Prostate gland (tissue), 2 donors: Measurements from ENCODE around the gene RHBDL3.

Experiments
- POLR2A ChIP-seq: fragments of 450-650 bp; IDR thresholded peaks from one replicate; pipeline ENCODE4 v1.6.1; 2016; ENCODE audit warnings: antibody characterized with exemption, mild to moderate bottlenecking
- POLR2AphosphoS5 ChIP-seq: sonication (generic); formaldehyde crosslinking; IDR thresholded peaks from one replicate; pipeline ENCODE4 v1.6.1; 2017; ENCODE audit warnings: antibody characterized with exemption
- TF ChIP-seq, protein P1 (sequence below), 4 experiments: fragments of 200-600 bp in 2 of 4; fragments of 450-650 bp in 2 of 4; sonication (generic) in 2 of 4; IDR thresholded peaks; 1 replicate in 3 of 4; 2 replicates in 1 of 4; pipeline ENCODE4 v1.5.1; 2016 to 2019; ENCODE audit warnings: antibody characterized with exemption in 4 of 4, mild to moderate bottlenecking in 2 of 4, moderate library complexity in 2 of 4

DNA sequence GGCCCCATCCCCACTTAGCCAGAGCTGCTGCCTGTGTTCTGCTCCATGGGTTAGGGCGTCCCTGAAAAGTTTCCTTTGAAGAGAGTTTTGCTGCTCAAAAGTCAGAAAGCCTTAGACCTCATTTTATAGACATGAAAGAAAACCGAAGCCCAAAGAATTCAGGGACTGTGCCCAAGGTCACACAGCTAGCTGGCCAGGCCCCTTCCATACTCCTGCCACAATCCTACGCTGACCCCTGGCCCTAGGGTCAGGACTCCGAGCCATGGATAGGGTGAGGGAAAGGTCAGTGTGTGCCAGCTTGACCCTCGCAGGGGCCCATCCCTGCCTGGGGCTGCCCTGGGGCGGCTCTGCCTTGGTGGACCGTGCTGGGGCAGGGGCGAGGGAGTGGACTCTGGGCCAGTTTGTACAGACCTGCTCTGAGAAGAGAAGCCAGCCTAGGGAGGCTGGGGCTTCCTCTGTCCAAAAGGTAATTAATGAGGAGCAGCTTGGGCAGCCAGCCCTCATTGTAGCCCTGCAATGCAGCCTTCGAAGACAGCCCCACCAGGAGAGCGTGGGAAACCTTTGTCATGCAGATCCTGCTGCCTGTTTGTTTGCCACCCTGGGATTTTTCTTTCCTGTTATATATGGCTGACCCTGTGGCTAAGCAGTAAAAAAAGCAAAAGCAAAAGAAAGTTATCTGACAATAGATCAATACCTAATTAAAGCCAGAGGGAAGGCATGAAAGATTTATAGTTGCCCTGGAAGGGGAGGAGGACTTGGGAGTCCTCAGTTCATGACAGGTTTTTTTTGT is 37.4 kb downstream of the RHBDL3 start:
- no peak for TF ChIP-seq POLR2A
- TF ChIP-seq, protein P1, sequence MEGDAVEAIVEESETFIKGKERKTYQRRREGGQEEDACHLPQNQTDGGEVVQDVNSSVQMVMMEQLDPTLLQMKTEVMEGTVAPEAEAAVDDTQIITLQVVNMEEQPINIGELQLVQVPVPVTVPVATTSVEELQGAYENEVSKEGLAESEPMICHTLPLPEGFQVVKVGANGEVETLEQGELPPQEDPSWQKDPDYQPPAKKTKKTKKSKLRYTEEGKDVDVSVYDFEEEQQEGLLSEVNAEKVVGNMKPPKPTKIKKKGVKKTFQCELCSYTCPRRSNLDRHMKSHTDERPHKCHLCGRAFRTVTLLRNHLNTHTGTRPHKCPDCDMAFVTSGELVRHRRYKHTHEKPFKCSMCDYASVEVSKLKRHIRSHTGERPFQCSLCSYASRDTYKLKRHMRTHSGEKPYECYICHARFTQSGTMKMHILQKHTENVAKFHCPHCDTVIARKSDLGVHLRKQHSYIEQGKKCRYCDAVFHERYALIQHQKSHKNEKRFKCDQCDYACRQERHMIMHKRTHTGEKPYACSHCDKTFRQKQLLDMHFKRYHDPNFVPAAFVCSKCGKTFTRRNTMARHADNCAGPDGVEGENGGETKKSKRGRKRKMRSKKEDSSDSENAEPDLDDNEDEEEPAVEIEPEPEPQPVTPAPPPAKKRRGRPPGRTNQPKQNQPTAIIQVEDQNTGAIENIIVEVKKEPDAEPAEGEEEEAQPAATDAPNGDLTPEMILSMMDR (IDR thresholded peaks at IDR 0.05) = no peak
- no peak for TF ChIP-seq POLR2AphosphoS5
